ENCODE results near the gene BEST2. TPM values are rescaled to one million over a fixed set of nuclear protein-coding genes. Genes with fewer than 3 reads are reported as not detected.

Gene BEST2
- polyA plus RNA-seq, 2 donors: 0.06 TPM

DNA sequence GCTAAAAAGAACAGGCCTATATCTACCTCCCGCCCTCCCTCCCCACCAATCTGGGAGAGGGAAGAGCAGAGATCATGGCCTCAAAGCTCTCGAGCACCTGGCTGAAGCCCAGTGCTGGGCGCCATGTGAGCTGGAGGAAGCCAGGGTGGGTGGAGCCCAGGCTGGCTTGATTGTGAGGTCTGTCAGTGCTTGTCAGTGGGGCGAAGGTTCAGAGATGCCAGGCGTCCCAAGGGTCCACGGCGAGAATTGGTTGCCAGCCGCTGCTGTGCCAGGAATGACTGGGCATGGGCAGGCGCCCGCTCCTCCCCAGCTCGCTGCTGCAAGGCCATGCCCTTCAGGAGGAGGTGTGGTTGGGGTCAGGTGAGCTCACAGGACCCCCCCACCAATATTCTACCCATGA is 11.5 kb downstream of the BEST2 start:
- Histone ChIP-seq H3K4me3 (ENCODE audit: low read depth in 1 of 2, low read length in 2 of 2) (no peak overlapping the region), H3K27ac (ENCODE audit: low read depth in 2 of 2, low read length in 1 of 2) (no peak overlapping the region), H3K36me3 (ENCODE audit: control insufficient read depth in 2 of 2, insufficient read depth in 2 of 2, low read length in 1 of 2) (peaks cover 9 to 27% of the 10 kb centered on the region in 2 donors), H3K27me3 (ENCODE audit: control insufficient read depth in 1 of 2, insufficient read depth in 2 of 2, low read length in 2 of 2) (no peaks in the 10 kb centered on the region), H3K4me1 (ENCODE audit: control insufficient read depth in 2 of 2, insufficient read depth in 2 of 2, low read length in 1 of 2) (no peaks in the 10 kb centered on the region), H3K9me3 (ENCODE audit: control insufficient read depth in 2 of 2, insufficient read depth in 1 of 2, low read depth in 1 of 2, low read length in 1 of 2) (no peaks in the 10 kb centered on the region)
- WGBS, 2 donors: 87 to 92% methylated on average over 11 of the region's 11 CpGs

DNA sequence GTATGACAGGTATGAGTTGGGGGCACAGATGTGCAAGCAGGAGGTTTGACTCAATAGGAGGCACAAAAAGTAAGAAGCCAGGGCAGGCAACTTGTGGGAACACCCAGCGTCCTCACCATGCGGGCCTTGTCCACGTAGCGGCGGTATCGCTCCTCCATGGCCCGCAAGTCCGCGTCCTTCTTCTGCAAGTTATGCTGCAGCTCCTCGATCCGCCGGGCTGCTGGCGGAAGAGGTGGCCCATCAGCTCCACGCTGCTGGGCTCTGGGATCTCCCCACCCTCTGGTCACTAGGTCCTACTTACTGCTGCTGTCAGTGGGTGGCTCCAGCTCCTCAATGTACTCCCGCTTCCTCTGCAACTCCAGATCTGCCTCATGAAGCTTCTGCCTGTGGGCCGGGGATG is 13.1 kb downstream of the BEST2 start:
- no peaks in the 10 kb centered on the region for H3K27me3 ChIP-seq (ENCODE audit: control insufficient read depth in 1 of 2, insufficient read depth in 2 of 2, low read length in 2 of 2)
- WGBS, 2 donors: 96 to 99% methylated on average over 16 of the region's 16 CpGs
- no peak overlapping the region for H3K4me3 ChIP-seq (ENCODE audit: low read depth in 1 of 2, low read length in 2 of 2)
- H3K36me3 ChIP-seq (ENCODE audit: control insufficient read depth in 2 of 2, insufficient read depth in 2 of 2, low read length in 1 of 2): peaks cover 9 to 32% of the 10 kb centered on the region in 2 donors
- H3K27ac ChIP-seq (ENCODE audit: low read depth in 2 of 2, low read length in 1 of 2): no peak overlapping the region
- H3K4me1 ChIP-seq (ENCODE audit: control insufficient read depth in 2 of 2, insufficient read depth in 2 of 2, low read length in 1 of 2): no peaks in the 10 kb centered on the region
- no peaks in the 10 kb centered on the region for H3K9me3 ChIP-seq (ENCODE audit: control insufficient read depth in 2 of 2, insufficient read depth in 1 of 2, low read depth in 1 of 2, low read length in 1 of 2)

DNA sequence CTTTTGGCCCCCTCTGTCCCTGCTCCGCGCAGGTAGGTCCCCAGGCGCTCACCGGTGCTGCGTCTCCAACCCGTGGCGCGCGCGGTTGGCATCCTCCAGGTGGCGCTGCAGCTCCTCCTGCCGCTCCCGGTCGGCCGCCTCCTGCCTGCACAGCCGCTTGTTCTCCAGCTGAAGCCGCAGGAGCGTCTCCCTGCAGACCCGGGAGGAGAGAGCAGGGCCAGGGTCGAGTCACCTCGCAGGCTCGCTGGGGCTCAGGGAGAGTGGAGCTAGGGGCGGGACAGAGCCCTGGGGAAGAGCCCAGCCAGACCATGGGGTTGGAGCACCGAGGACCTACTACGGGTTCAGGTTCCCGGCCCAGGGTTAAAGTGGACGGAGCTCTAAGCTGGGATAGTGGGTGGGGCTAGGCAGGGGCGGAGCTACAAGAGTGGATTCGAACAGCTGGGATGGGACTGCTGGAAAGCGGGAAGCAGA is 14.5 kb downstream of the BEST2 start:
- no peaks in the 10 kb centered on the region for H3K4me1 ChIP-seq (ENCODE audit: control insufficient read depth in 2 of 2, insufficient read depth in 2 of 2, low read length in 1 of 2)
- peaks cover 14 to 45% of the 10 kb centered on the region in 2 donors for H3K36me3 ChIP-seq (ENCODE audit: control insufficient read depth in 2 of 2, insufficient read depth in 2 of 2, low read length in 1 of 2)
- H3K27ac ChIP-seq (ENCODE audit: low read depth in 2 of 2, low read length in 1 of 2): no peak overlapping the region
- 39 to 69% methylated on average over 30 of the region's 30 CpGs for WGBS, 2 donors
- H3K4me3 ChIP-seq (ENCODE audit: low read depth in 1 of 2, low read length in 2 of 2): peak overlapping the region in 1 of 2 donors; percentile 28
- H3K9me3 ChIP-seq (ENCODE audit: control insufficient read depth in 2 of 2, insufficient read depth in 1 of 2, low read depth in 1 of 2, low read length in 1 of 2): no peaks in the 10 kb centered on the region
- no peaks in the 10 kb centered on the region for H3K27me3 ChIP-seq (ENCODE audit: control insufficient read depth in 1 of 2, insufficient read depth in 2 of 2, low read length in 2 of 2)

DNA sequence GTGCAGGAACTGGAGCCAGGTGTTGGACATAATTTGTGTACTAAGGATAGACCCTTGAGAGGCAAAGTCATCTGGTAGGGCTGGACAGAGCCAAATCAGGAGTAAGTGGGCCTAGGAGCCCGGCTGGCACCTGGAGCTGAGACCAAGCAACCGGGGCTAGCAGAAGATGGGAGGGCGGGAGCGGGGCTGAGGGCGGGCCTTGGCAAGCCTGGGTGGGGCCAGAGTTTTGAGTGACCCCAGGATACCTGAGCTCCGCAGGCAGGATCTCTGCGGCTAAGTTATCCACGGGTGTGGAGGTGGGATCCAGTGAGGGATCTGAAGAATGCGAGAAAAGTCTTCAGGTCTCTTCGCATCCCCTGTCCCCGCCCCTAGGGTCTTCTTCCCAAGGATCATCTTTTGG is 15.6 kb downstream of the BEST2 start:
- H3K36me3 ChIP-seq (ENCODE audit: control insufficient read depth in 2 of 2, insufficient read depth in 2 of 2, low read length in 1 of 2): peaks cover 14 to 44% of the 10 kb centered on the region in 2 donors
- no peak overlapping the region for H3K4me3 ChIP-seq (ENCODE audit: low read depth in 1 of 2, low read length in 2 of 2)
- 89 to 91% methylated on average over 11 of the region's 11 CpGs for WGBS, 2 donors

DNA sequence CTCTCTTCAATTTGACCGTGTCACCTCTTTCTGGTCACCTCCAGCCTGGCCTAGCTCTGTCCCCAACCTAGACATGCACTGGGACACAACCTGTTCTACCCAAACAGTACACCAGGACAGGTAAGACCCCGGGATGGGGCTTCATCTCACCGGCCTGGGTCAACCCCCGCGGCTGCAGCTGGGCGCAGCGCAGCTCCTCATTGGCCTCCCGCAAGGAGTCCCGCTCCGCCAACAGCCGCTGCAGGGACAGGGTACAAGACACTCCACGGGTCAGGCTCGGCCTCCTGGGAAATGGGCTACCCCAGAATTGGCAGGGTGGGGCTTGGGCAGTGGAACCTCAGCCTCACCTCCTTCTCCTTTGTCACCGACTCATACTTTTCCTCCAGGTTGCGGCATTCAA is 16.1 kb downstream of the BEST2 start:
- Histone ChIP-seq H3K27me3 (ENCODE audit: control insufficient read depth in 1 of 2, insufficient read depth in 2 of 2, low read length in 2 of 2) (no peaks in the 10 kb centered on the region), H3K36me3 (ENCODE audit: control insufficient read depth in 2 of 2, insufficient read depth in 2 of 2, low read length in 1 of 2) (peaks cover 14 to 43% of the 10 kb centered on the region in 2 donors), H3K4me3 (ENCODE audit: low read depth in 1 of 2, low read length in 2 of 2) (no peak overlapping the region), H3K4me1 (ENCODE audit: control insufficient read depth in 2 of 2, insufficient read depth in 2 of 2, low read length in 1 of 2) (no peaks in the 10 kb centered on the region), H3K27ac (ENCODE audit: low read depth in 2 of 2, low read length in 1 of 2) (no peak overlapping the region), H3K9me3 (ENCODE audit: control insufficient read depth in 2 of 2, insufficient read depth in 1 of 2, low read depth in 1 of 2, low read length in 1 of 2) (no peaks in the 10 kb centered on the region)
- WGBS, 2 donors: 96% methylated on average over 15 of the region's 15 CpGs

More for the DNA sequence above, 15.6 kb downstream of the BEST2 start:
- Histone ChIP-seq H3K27ac (ENCODE audit: low read depth in 2 of 2, low read length in 1 of 2) (no peak overlapping the region), H3K27me3 (ENCODE audit: control insufficient read depth in 1 of 2, insufficient read depth in 2 of 2, low read length in 2 of 2) (no peaks in the 10 kb centered on the region), H3K4me1 (ENCODE audit: control insufficient read depth in 2 of 2, insufficient read depth in 2 of 2, low read length in 1 of 2) (no peaks in the 10 kb centered on the region), H3K9me3 (ENCODE audit: control insufficient read depth in 2 of 2, insufficient read depth in 1 of 2, low read depth in 1 of 2, low read length in 1 of 2) (no peaks in the 10 kb centered on the region)

DNA sequence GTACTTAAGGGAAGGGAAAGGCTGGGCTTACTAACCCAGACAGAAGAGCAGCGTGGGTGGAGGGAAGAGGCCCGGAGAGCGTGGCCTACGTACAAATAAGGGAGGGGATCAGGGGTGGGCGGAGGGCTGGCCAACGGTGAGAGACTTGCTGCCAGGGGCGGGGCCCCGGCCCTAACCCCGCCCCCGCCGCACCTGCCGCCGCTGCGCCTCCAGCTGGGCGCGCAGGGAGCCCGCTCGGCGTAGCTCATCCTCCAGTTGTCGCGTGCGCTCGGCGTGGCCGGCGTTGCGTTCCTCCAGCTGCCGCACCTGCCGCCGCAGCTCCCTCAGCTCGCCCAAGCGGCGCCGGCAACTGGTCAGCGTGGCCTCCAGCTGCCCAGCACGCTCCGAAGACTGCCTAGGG is 18.1 kb downstream of the BEST2 start:
- Histone ChIP-seq H3K27ac (ENCODE audit: low read depth in 2 of 2, low read length in 1 of 2) (no peak overlapping the region), H3K4me3 (ENCODE audit: low read depth in 1 of 2, low read length in 2 of 2) (no peak overlapping the region), H3K9me3 (ENCODE audit: control insufficient read depth in 2 of 2, insufficient read depth in 1 of 2, low read depth in 1 of 2, low read length in 1 of 2) (no peaks in the 10 kb centered on the region), H3K27me3 (ENCODE audit: control insufficient read depth in 1 of 2, insufficient read depth in 2 of 2, low read length in 2 of 2) (no peaks in the 10 kb centered on the region), H3K36me3 (ENCODE audit: control insufficient read depth in 2 of 2, insufficient read depth in 2 of 2, low read length in 1 of 2) (peaks cover 5 to 34% of the 10 kb centered on the region in 2 donors), H3K4me1 (ENCODE audit: control insufficient read depth in 2 of 2, insufficient read depth in 2 of 2, low read length in 1 of 2) (peaks cover 0 to 5% of the 10 kb centered on the region in 2 donors)
- 51 to 69% methylated on average over 33 to 37 of the region's 37 CpGs for WGBS, 2 donors

DNA sequence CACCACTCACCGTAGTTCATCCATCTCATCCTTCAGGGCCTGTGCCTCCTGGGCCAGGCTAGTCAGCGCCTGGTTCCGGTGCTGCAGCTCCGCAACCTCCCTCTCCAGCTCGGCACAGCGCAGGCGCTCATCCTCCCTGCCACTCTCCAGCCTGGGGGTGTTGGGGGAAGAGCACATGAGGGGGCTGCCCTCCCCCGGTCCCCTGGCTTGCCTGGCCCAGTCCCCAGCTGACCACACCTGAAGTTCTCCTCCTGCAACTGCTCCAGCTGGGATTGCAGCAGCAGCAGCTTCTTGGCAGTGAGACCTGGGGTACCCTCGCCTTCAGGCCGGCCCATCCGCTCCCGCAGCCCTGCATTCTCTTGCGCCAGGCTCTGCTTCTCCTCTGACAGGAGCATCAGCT is 19.3 kb downstream of the BEST2 start:
- H3K4me1 ChIP-seq (ENCODE audit: control insufficient read depth in 2 of 2, insufficient read depth in 2 of 2, low read length in 1 of 2): peaks cover 0 to 10% of the 10 kb centered on the region in 2 donors
- peaks cover 5 to 30% of the 10 kb centered on the region in 2 donors for H3K36me3 ChIP-seq (ENCODE audit: control insufficient read depth in 2 of 2, insufficient read depth in 2 of 2, low read length in 1 of 2)
- H3K27me3 ChIP-seq (ENCODE audit: control insufficient read depth in 1 of 2, insufficient read depth in 2 of 2, low read length in 2 of 2): no peaks in the 10 kb centered on the region
- WGBS, 2 donors: 95 to 97% methylated on average over 13 of the region's 13 CpGs
- no peak overlapping the region for H3K27ac ChIP-seq (ENCODE audit: low read depth in 2 of 2, low read length in 1 of 2)
- no peaks in the 10 kb centered on the region for H3K9me3 ChIP-seq (ENCODE audit: control insufficient read depth in 2 of 2, insufficient read depth in 1 of 2, low read depth in 1 of 2, low read length in 1 of 2)
- no peak overlapping the region for H3K4me3 ChIP-seq (ENCODE audit: low read depth in 1 of 2, low read length in 2 of 2)

DNA sequence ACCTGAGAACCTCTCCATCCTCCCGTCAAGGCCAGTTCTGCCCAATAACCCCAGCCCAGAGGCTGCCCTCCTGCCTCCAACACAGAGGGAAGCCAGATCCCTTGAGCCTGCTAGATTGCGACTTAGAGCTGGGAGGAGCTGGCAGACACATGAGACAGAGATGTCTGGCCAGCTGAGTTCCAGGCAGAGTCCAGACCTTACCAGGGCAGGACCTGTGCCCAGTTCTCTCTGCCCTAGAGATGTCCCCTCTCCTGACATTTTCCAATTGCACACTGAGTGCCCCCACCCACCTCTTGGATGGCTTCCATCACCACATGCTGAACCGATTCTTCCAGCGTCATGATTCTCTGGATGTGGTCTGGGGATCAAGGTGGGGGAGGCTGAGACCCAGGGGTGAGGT is 20.7 kb downstream of the BEST2 start:
- H3K27ac ChIP-seq (ENCODE audit: low read depth in 2 of 2, low read length in 1 of 2): no peak overlapping the region
- no peaks in the 10 kb centered on the region for H3K27me3 ChIP-seq (ENCODE audit: control insufficient read depth in 1 of 2, insufficient read depth in 2 of 2, low read length in 2 of 2)
- H3K4me3 ChIP-seq (ENCODE audit: low read depth in 1 of 2, low read length in 2 of 2): no peak overlapping the region
- H3K36me3 ChIP-seq (ENCODE audit: control insufficient read depth in 2 of 2, insufficient read depth in 2 of 2, low read length in 1 of 2): peaks cover 5 to 30% of the 10 kb centered on the region in 2 donors
- peaks cover 0 to 10% of the 10 kb centered on the region in 2 donors for H3K4me1 ChIP-seq (ENCODE audit: control insufficient read depth in 2 of 2, insufficient read depth in 2 of 2, low read length in 1 of 2)
- WGBS, 2 donors: 77 to 82% methylated on average over 4 of the region's 4 CpGs
- no peaks in the 10 kb centered on the region for H3K9me3 ChIP-seq (ENCODE audit: control insufficient read depth in 2 of 2, insufficient read depth in 1 of 2, low read depth in 1 of 2, low read length in 1 of 2)

DNA sequence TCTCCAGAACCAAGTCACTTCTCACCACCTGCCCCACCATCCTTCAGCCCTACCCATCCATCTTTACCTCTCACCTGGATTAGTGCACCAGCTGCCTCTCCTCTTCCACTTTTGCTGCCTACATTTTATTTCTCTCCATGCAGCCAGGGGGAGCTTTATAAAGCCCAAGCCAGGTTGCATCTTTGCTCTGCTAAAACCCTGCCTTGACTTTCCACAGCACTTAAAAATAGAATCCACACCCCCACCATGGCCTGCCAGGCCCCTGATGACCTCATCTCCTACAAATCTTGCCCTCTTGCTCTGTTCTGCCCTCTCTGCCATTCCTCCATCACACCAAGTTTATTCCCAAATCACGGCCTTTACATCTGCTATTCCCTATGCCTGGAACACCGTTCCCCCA is 22.0 kb downstream of the BEST2 start:
- no peak overlapping the region for H3K4me3 ChIP-seq (ENCODE audit: low read depth in 1 of 2, low read length in 2 of 2)
- no peak overlapping the region for H3K27ac ChIP-seq (ENCODE audit: low read depth in 2 of 2, low read length in 1 of 2)
- H3K4me1 ChIP-seq (ENCODE audit: control insufficient read depth in 2 of 2, insufficient read depth in 2 of 2, low read length in 1 of 2): peaks cover 0 to 10% of the 10 kb centered on the region in 2 donors
- WGBS, 2 donors: 84 to 90% methylated on average over 2 of the region's 2 CpGs
- no peaks in the 10 kb centered on the region for H3K9me3 ChIP-seq (ENCODE audit: control insufficient read depth in 2 of 2, insufficient read depth in 1 of 2, low read depth in 1 of 2, low read length in 1 of 2)
- peaks cover 5 to 26% of the 10 kb centered on the region in 2 donors for H3K36me3 ChIP-seq (ENCODE audit: control insufficient read depth in 2 of 2, insufficient read depth in 2 of 2, low read length in 1 of 2)
- H3K27me3 ChIP-seq (ENCODE audit: control insufficient read depth in 1 of 2, insufficient read depth in 2 of 2, low read length in 2 of 2): no peaks in the 10 kb centered on the region
